GM21576 (cell line): Measurements from ENCODE around the gene CADM2.

ENCODE experiments used
- ATAC-seq: cut with Tn5 transposase; IDR thresholded peaks from one replicate; pipeline ENCODE4 v1.9.1; 2021; ENCODE audit warnings: mild to moderate bottlenecking, moderate library complexity; ENCODE audit not compliant: unreplicated experiment

Gene CADM2

GRCh38 chr3:85176799-85177198 is 218.0 kb downstream of the CADM2 start:
- no peak for ATAC-seq

- ATAC-seq: no peak
These were observed 224.4 kb downstream of the CADM2 start for GRCh38 chr3:85182975-85183752.

DNA sequence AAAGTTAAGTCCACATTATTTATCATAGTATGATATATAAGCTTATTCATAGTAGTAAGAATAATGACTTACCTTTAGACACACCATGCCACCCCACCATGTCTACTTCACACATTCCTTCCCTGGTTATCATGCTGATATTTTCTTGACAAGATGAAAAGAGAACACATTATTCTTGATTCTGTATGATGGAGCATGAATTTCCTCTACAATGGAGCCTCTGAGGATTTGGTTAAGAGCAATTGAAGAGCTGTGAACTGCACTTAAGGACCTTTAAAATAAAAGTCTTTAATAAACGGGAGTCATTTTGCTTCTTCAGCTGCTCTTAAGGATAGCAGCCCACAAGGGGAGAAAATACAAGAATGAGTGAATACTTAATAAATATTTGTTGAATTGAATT is 226.7 kb downstream of the CADM2 start:
- no peak for ATAC-seq

DNA sequence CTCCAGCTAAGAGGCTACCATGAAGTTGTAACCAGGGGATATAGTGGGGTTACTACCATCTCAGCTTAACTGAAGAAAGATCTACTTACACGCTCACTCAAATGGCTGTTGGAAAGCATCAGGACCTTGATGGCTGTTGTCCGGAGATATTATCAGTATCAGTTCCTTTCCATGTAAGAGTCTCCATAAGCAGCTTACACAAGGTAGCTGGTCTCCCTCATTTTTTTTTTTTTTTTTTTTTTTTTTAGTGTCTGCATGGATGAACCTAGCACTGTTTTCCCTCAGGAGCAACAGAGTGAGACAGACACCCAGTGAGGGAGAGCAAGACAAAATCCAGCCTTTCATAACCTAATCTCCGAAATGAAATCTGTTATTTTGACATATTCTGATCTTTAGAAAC is 230.9 kb downstream of the CADM2 start:
- no peak for ATAC-seq

DNA sequence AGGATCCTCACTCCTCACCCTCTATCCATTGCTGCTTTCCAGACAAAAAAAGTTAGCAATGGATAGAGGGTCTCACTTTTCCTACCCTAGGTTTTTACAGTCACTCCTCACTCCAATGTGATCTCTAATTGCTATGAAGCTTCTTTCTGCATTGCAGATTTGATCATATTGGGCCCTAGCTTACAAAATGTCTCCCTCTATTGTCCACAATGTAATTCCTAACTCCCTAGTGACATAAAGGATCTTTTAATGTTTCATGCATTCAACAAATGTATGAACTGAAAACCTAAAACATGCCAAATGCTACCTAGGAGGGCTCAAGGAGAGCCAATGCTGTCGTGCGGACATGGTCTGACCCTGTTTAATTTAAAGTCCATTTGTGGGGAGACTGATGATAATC is 234.8 kb downstream of the CADM2 start:
- no peak for ATAC-seq

DNA sequence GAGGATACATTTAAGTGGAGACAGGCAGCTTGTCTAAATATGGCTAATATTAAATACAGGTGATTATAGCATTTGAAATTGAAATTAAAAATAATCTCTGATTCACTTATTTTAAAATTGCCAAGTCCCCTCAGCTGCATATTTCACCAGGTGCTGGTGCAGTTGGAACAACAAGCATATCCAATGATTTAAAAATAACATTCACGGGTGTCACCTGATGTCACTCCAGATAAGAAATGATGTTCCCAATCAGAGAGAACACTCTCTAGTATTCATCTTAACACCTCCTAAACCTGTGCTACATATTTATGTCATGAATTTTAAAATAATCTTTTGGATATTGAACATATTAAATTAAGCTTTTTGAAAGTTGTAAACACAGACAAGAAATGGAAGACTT is 249.9 kb downstream of the CADM2 start:
- no peak for ATAC-seq

DNA sequence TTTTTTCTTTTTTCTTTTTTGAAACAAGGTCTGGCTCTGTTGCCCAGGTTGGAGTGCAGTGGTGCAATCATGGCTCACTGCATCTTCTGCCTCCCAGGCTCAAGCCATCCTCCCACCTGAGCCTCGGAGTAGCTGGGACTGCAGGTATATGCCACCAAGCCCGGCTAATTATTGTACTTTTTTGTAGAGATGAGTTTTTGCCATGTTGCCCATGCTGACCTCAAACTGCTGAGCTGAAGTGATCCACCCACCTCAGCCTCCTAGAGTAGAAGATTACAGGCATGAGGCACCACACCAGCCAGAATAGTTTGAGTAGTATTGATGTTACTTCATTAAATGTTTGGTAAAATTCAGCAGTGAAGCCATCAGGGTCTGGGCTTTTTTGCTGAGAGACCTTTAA is 251.8 kb downstream of the CADM2 start:
- ATAC-seq: no peak

- ATAC-seq: no peak
These were observed 270.2 kb downstream of the CADM2 start for GRCh38 chr3:85228966-85229365.

DNA sequence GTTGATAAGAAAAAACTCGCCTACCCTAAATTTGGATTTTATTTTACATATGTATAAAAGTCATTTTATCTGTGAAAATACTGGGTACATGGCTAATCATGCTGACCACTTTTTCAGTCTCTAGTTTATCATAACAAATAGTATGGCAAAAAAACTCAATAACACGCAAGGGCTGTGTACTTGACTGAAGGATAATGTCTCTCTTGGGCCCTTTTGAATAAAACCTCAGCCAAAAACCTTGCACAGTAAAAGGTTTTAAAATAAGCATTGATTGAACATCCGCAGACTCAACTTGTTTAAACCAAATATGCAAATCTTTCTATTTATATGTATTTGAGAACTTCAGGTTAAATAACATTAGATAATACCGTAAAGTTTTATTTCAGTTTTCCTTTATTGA is 285.3 kb downstream of the CADM2 start:
- ATAC-seq: no peak

DNA sequence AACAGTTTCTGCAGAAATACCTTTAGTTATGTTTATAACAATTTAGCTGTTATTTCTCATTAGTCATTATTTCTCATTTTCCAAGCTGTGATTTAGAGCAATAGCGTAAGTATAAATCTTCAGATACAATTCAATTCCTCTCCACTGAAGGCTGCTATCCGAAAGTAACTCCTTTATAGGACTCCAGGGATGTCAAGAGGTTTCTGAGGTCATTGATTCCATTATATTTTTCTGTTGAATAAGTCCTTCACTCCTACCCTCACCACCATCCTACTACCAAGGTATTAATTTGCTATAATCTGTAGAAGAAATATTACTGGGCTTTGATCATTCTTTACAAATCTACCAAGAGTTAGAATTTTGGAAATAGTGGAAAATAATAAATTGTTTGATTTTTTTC is 285.7 kb downstream of the CADM2 start:
- ATAC-seq: no peak

DNA sequence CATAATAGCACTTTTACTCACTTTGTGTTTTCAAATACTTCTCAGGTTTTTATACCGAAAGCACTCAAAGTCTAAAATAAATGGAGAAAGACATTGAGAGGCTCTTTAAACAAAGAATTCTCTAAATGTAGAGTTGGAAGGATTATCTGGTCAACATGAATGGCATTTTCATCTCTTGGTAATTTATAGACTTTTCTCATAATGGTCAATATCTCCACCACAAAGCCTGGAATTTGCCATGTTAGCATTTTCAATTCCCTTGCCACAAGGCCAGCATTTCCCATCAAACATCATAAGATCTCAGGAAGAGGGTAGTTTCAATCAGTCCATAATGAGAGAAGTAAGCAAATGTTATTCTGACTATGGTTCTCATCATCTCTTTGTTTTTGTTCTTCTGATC is 293.0 kb downstream of the CADM2 start:
- no peak for ATAC-seq

GRCh38 chr3:85252686-85253085 is 293.9 kb downstream of the CADM2 start:
- no peak for ATAC-seq

- no peak for ATAC-seq
These were observed 295.9 kb downstream of the CADM2 start for GRCh38 chr3:85254738-85255137.

GRCh38 chr3:85255949-85256348 is 297.2 kb downstream of the CADM2 start:
- ATAC-seq: no peak

GRCh38 chr3:85258326-85258725 is 299.5 kb downstream of the CADM2 start:
- no peak for ATAC-seq

DNA sequence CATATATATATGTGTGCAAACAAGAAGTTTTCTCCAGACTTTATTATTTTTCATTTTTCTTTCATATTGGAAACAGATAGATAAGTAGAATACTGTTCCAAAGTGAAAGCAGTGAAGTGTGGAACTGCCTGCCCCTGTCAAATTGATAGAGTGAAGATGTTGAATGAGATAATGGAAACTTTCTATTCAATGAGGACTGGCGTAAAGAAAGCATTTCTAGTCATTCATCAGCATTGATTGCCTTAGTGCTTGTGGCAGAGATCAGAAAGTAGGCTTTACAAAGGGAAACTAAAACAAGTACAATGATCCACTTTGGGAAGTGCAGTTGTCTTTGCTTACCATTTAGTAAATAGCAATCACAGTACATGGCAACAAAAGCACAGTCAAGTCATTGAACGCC is 300.0 kb downstream of the CADM2 start:
- no peak for ATAC-seq

DNA sequence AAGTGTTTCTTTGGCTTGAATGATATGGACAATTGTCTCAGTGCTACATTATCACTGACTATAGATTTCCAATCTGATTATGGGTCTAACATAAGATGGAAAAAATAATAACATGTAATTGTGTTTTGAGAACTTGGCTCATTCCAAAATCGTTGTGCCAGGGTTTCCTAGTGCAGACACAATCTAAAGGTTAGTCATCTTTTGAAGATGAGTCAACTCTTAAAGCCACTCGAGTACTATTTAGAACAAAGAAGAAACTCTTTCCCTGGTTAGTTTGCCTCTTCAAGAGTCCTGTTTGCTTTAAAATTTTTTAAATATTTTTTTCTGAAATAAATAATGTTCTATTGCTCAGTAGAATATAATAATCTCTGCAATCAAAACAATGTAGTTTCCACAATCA is 301.0 kb downstream of the CADM2 start:
- ATAC-seq: no peak

- ATAC-seq: no peak
These were observed 305.6 kb downstream of the CADM2 start for GRCh38 chr3:85264381-85264780.

DNA sequence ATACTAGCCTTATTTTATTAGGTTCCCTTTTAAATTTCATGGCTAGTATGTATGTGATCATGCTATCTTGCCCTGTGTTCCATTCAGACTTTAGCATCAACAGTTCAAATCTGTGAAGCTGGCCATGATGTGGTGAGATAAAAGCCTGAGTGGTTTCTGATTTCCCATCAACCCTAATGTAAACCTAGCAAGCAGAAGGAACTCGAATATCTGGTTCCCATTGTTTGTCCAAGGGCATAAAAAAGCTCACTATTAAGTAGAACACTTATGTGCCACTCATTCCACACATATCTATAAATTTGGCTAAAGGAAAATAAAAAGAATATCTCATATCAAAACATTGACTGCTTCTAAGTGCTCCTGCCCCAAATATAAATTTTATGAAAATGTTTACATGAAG is 311.7 kb downstream of the CADM2 start:
- no peak for ATAC-seq

DNA sequence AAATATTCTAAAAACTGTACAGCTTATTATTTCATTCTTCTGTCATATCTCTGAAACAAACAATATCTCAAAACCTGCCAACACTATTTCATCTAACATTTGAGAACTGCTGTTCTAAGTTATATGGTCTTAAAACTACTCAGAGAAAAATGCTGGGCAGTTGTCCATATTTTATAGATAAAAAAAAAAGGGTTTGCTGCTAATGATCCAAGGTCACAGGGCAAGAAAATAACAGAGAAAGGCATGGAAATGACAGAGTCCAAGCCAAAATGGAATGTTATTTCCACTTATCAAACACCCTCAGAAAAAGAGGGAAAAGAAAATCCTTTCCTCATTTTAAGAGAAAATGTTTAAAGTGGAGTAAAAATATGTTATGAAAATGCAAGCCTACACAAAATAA is 313.1 kb downstream of the CADM2 start:
- no peak for ATAC-seq

DNA sequence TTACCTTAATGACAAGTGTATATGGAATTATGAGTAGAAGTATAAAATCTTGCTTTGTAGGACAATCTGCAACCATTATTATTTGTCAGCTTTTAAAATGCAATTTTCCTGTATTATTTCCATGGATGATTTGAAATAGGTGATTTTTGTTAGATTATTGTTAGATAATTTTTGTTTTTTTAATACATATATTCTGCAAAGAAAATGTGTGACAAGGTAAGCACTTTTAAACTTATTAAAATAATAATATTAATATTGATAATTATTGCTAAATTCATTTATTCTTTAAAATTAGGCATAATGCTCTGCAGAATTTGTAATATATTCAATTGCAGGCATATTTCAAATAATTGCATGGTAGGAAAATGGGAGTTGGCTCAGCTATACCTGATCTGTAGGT is 329.5 kb downstream of the CADM2 start:
- no peak for ATAC-seq

DNA sequence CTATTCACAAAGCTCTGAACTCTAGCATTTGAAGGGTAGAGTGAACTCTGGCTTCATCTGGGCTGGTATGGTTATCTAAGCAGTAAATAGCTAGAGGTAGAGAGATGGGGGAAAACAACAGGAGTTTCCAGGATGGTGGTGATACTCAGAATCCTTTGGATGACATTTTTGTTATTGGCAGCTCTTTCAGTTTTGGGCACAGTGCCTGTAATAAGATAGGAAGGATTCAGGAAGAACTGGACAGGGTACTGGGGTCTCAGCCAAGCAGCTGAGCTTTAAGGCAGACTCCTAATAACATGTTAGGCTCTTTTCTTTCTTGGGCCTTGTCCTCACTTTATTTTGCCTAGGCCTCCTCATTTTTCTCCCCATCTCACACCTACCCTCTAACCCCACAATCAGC is 338.5 kb downstream of the CADM2 start:
- ATAC-seq: no peak

DNA sequence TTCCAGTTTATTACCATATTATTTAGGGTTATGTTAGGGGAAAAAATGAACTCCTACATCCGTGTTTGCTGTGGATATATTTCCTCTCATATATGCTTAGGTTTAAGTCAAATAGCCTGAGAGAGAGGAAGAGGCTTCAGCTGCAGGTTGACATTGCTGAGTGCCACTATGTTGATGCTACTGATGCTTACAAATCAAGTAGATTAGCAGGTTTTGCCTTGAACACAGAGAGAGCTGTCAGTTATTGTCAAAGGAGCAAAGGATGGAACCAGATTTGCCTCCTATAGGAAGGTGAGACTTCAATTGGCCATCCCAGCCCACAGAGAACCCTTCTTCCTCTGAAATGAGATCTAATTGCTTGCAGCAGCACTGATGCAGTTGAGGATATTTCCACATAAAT is 339.2 kb downstream of the CADM2 start:
- no peak for ATAC-seq
